Heart right ventricle (tissue), 16 donors: ENCODE results near the gene GRIP2. TPM values are rescaled to one million over a fixed set of nuclear protein-coding genes. Genes with fewer than 3 reads are reported as not detected.
A peak's percentile ranks its signal among the peaks of the same experiment; 100 is the strongest.

Experiments
- ATAC-seq, 8 donors: fragments of 200-7000 bp; cut with Tn5 transposase; one replicate each; pipeline ENCODE4 v1.9.1; 2020; ENCODE audit warnings: mild to moderate bottlenecking in 8 of 8, moderate library complexity in 8 of 8, moderate number of reproducible peaks in 1 of 8
- DNase-seq, 2 donors: peaks; one replicate each; pipeline ENCODE4 v3.0.0-alpha.2; 2020
- H3K27ac ChIP-seq, 10 donors: fragments of 200-600 bp; sonication (generic) in 2 of 10; one replicate each; pipeline versions ENCODE4 v1.5.0 to v1.8.0; 2020 to 2022; ENCODE audit warnings: mild to moderate bottlenecking in 3 of 10
- H3K27me3 ChIP-seq, 7 donors: fragments of 200-600 bp; one replicate each; pipeline ENCODE4 v1.8.0; 2021 to 2022; ENCODE audit warnings: mild to moderate bottlenecking in 2 of 7
- H3K36me3 ChIP-seq, 9 donors: fragments of 200-600 bp; sonication (generic) in 1 of 9; one replicate each; pipeline versions ENCODE4 v1.5.0 to v1.8.0; 2020 to 2022; ENCODE audit warnings: mild to moderate bottlenecking in 2 of 9
- H3K4me1 ChIP-seq, 9 donors: fragments of 200-600 bp; sonication (generic) in 1 of 9; one replicate each; pipeline versions ENCODE4 v1.5.0 to v1.8.0; 2020 to 2022; ENCODE audit warnings: mild to moderate bottlenecking in 4 of 9
- H3K4me3 ChIP-seq, 10 donors: fragments of 200-600 bp; sonication (generic) in 2 of 10; one replicate each; pipeline versions ENCODE4 v1.5.0 to v1.8.0; 2020 to 2022; ENCODE audit warnings: mild to moderate bottlenecking in 7 of 10, moderate library complexity in 2 of 10
- H3K9me3 ChIP-seq, 11 donors: fragments of 200-600 bp in 10 of 11; sonication (generic) in 2 of 11; one replicate each; pipeline versions ENCODE4 v1.5.0 to v1.8.0; 2013 to 2022; ENCODE audit warnings: mild to moderate bottlenecking in 2 of 11, control low read depth in 1 of 11, moderate library complexity in 1 of 11
- CTCF ChIP-seq, 9 donors: fragments of 200-600 bp; sonication (generic) in 2 of 9; IDR thresholded peaks; one replicate each; pipeline versions ENCODE4 v1.5.0 to v1.8.0; 2021 to 2022; ENCODE audit warnings: antibody characterized with exemption in 9 of 9, mild to moderate bottlenecking in 5 of 9, moderate library complexity in 1 of 9
- WGBS, 2 donors: extraction: QIAGEN DNeasy Blood & Tissue Kit; methylation state at CpG; one replicate each; pipeline ENCODE4 v1.1.7; 2013; ENCODE audit warnings: inconsistent platforms in 1 of 2; 5-methylcytosine and 5-hydroxymethylcytosine counted together
- intact Hi-C, 10 donors: fragments of 100-400 bp; cut with DNase I; formaldehyde crosslinking; loops; one replicate each; pipeline versions ENCODE4 v1.11.1 to v1.14.2; 2022
- polyA plus RNA-seq, 2 donors: library from polyadenylated mRNA; stranded (reverse); fragments of 200-250 nt; gene quantifications; one replicate each; pipeline ENCODE4 v1.2.3, GENCODE V29; 2013
- total RNA-seq, 10 donors: library from RNA; stranded (reverse); fragmentation: NEBNext Ultra II Directional in 3 of 10; extraction: Animal tissue kit (Norgen Biotek cat#: 25700) in 3 of 10; gene quantifications; one replicate each; pipeline versions ENCODE4 v1.2.1 to v1.2.4, GENCODE V29; 2021 to 2023
- donor health status: Arrhythmogenic right ventricular cardiomyopathy.
- donor health status: ischemic (EF 13 %, LVEDD 7.1; RV severe dilation, severe dysfunction).
- donor health status: healthy with polysubstance abuse.
- donor health status: DM: no; HTN: yes; CAD: no.
- donor health status: DM: no; HTN: no; CAD: no.
- donor health status: ischemic (EF 25% LVEDD 6.9; RV normal size, moderate dysfunction).
- donor health status: ischemic (EF 25% LVEDD 5.7; RV mildly dilated, moderate dysfunction).
- donor health status: healthy.
- donor health status: DM: yes; HTN: yes; CAD: no.
- donor health status: Ischemic cardiomyopathy.
- donor health status: ischemic (EF 35%, LVEDD 5.7; RV mildly dilated, moderate dysfunction).
- donor health status: nonischemic (EF 11% LVEDD 7.7; RV severe dilation, severe dysfunction).
- donor health status: DM: yes; HTN: yes; CAD: no.
- donor health status: PGD.
- donor health status: ischemic (EF 29% LVEDD 5.4; RV normal size, mild dysfunction).
- donor health status: nonischemic (EF 23%, LVEDD 6.1; RV moderate dilation, normal function).

Gene GRIP2
- total and polyA plus RNA-seq, 12 donors, result 7.4 to 70.1 (median 39.4) TPM

- H3K4me3 ChIP-seq, result no peak overlapping the region
- intact Hi-C loops, result loop anchor here in 2 of 10 donors (5.0 kb wide), 1 partner anchor 48 kb away; the partner anchor contains the start of gene SLC6A6 (in 2 of the 2)
- peaks cover 0 to 52% (median 12%) of the 10 kb centered on the region in 7 donors for H3K27me3 ChIP-seq
- no peak for DNase-seq
- no peak for ATAC-seq
- no peak for TF ChIP-seq CTCF (IDR thresholded peaks at IDR 0.05)
- 98% methylated on average over 3 of the region's 3 CpGs for WGBS, 2 donors
- peaks cover 0 to 96% (median 27%) of the 10 kb centered on the region in 9 donors for H3K36me3 ChIP-seq
- no peaks in the 10 kb centered on the region for H3K9me3 ChIP-seq
- H3K4me1 ChIP-seq, result peaks cover 27 to 55% (median 38%) of the 10 kb centered on the region in 9 donors
- peak overlapping the region in 1 of 10 donors; percentile 11 for H3K27ac ChIP-seq
Observed at GRCh38 chr3:14450506-14450905, 89.6 kb downstream of the GRIP2 start.

- Histone ChIP-seq H3K27me3 (peaks cover 0 to 51% (median 25%) of the 10 kb centered on the region in 7 donors), H3K4me3 (no peak overlapping the region), H3K27ac (no peak overlapping the region), H3K9me3 (no peaks in the 10 kb centered on the region), H3K36me3 (peaks cover 0 to 96% (median 31%) of the 10 kb centered on the region in 9 donors), H3K4me1 (peaks cover 22 to 40% (median 27%) of the 10 kb centered on the region in 9 donors)
- TF ChIP-seq CTCF (IDR thresholded peaks at IDR 0.05), result no peak
- ATAC-seq, result no peak
- no peak for DNase-seq
- 84 to 90% methylated on average over 15 of the region's 15 CpGs for WGBS, 2 donors
- intact Hi-C loops, result no loop called here
Observed at GRCh38 chr3:14448756-14449727, 91.1 kb downstream of the GRIP2 start.

- ATAC-seq (no peak), DNase-seq (no peak)
- H3K9me3 ChIP-seq, result no peaks in the 10 kb centered on the region
- H3K4me1 ChIP-seq, result peaks cover 13 to 33% (median 17%) of the 10 kb centered on the region in 9 donors
- peaks cover 0 to 58% (median 25%) of the 10 kb centered on the region in 7 donors for H3K27me3 ChIP-seq
- WGBS, 2 donors, result 87 to 100% methylated on average over 4 of the region's 4 CpGs
- H3K27ac ChIP-seq, result no peak overlapping the region
- H3K4me3 ChIP-seq, result no peak overlapping the region
- peaks cover 0 to 100% (median 31%) of the 10 kb centered on the region in 9 donors for H3K36me3 ChIP-seq
- no peak for TF ChIP-seq CTCF (IDR thresholded peaks at IDR 0.05)
- intact Hi-C loops, result no loop called here
Observed at GRCh38 chr3:14448063-14448462, 92.1 kb downstream of the GRIP2 start.

GRCh38 chr3:14446988-14447570, 93.1 kb downstream of the GRIP2 start:
- no peak overlapping the region for H3K27ac ChIP-seq
- ATAC-seq, result no peak
- peaks cover 0 to 58% (median 25%) of the 10 kb centered on the region in 7 donors for H3K27me3 ChIP-seq
- H3K36me3 ChIP-seq, result peaks cover 0 to 92% (median 31%) of the 10 kb centered on the region in 9 donors
- intact Hi-C loops, result no loop called here
- TF ChIP-seq CTCF (IDR thresholded peaks at IDR 0.05), result no peak
- no peaks in the 10 kb centered on the region for H3K9me3 ChIP-seq
- no peak overlapping the region for H3K4me3 ChIP-seq
- DNase-seq, result no peak
- H3K4me1 ChIP-seq, result peaks cover 7 to 33% (median 13%) of the 10 kb centered on the region in 9 donors
- 92 to 96% methylated on average over 1 of the region's 1 CpG for WGBS, 2 donors
